ENCODE results near the gene MAD1L1. TPM values are rescaled to one million over a fixed set of nuclear protein-coding genes. Genes with fewer than 3 reads are reported as not detected.
A peak's percentile ranks its signal among the peaks of the same experiment; 100 is the strongest.

The MAD1L1 gene
- total RNA-seq, 2 experiments from 2014 or later = 58.3 to 65.3 TPM

DNA sequence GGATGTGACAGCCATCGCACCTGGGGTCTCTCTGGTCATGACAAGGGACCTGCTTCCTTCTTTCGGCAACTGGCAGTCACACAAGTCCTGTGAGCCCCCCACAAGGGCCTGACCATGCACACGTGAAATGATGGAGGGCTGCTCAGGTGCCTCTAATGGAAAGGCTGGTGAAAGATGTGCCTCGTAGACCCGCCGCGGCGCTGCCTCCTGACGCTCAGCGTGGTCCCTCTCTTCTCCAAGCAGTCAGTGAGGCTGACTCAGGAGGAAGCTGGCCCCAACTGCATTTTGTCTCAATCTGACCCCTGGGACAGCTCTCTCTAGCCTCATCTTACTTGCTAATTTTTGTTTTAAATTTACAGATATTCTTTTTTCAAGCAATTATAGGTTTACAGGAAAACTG, 100.9 kb downstream of the MAD1L1 start:
- DNase-seq (ENCODE audit: low spot score) = no peak
- no peaks in the 10 kb centered on the region for H4K20me1 ChIP-seq (ENCODE audit: insufficient read depth, low read length)
- no peak overlapping the region for H3K27ac ChIP-seq (ENCODE audit: low read depth, low read length, poor library complexity, severe bottlenecking)
- intact Hi-C loops (cut with micrococcal nuclease; ENCODE audit: unreplicated experiment) = no loop called here
- CTCF ChIA-PET (ENCODE audit: unreplicated experiment) = no interaction called here
- BruUV-seq (replicated peaks) = no TSS peak
- no peaks in the 10 kb centered on the region for H3K9me2 ChIP-seq (ENCODE audit: insufficient read depth, low read length)
- TF ChIP-seq CTCF (conservative IDR thresholded peaks at IDR 0.05; ENCODE audit: low read length) (no peak), EZH2phosphoT487 (IDR thresholded peaks at IDR 0.05; ENCODE audit: borderline replicate concordance, low read depth, low read length) (no peak)
- H2AFZ ChIP-seq (ENCODE audit: low read length) = no peak overlapping the region
- H3K79me2 ChIP-seq (ENCODE audit: insufficient read depth, low read depth, low read length) = no peaks in the 10 kb centered on the region
- H3K9me3 ChIP-seq (ENCODE audit: low read length) = no peaks in the 10 kb centered on the region
- no peak overlapping the region for H3K4me2 ChIP-seq (ENCODE audit: low read length)
- peaks cover 29% of the 10 kb centered on the region for H3K4me1 ChIP-seq (ENCODE audit: insufficient read depth, low read length, poor library complexity, severe bottlenecking)
- no peak overlapping the region for H3K4me3 ChIP-seq (ENCODE audit: low read depth, low read length, poor library complexity, severe bottlenecking)
- peaks cover 18% of the 10 kb centered on the region for H3K36me3 ChIP-seq (ENCODE audit: insufficient read depth, low read length)
- POLR2A ChIA-PET = interaction anchor here (0.6 kb wide), 1 partner anchor 468 kb away, joined by 3 read pairs; no protein-coding TSS in a partner anchor

GRCh38 chr7:2131341-2131740, 101.4 kb downstream of the MAD1L1 start:
- CTCF ChIA-PET (ENCODE audit: unreplicated experiment) = no interaction called here
- Histone ChIP-seq H2AFZ (ENCODE audit: low read length) (no peak overlapping the region), H3K36me3 (ENCODE audit: insufficient read depth, low read length) (peaks cover 14% of the 10 kb centered on the region), H3K27ac (ENCODE audit: low read depth, low read length, poor library complexity, severe bottlenecking) (no peak overlapping the region), H3K4me3 (ENCODE audit: low read depth, low read length, poor library complexity, severe bottlenecking) (no peak overlapping the region), H3K9me2 (ENCODE audit: insufficient read depth, low read length) (no peaks in the 10 kb centered on the region), H3K4me2 (ENCODE audit: low read length) (no peak overlapping the region), H4K20me1 (ENCODE audit: insufficient read depth, low read length) (no peaks in the 10 kb centered on the region), H3K9me3 (ENCODE audit: low read length) (no peaks in the 10 kb centered on the region), H3K4me1 (ENCODE audit: insufficient read depth, low read length, poor library complexity, severe bottlenecking) (peaks cover 29% of the 10 kb centered on the region), H3K79me2 (ENCODE audit: insufficient read depth, low read depth, low read length) (no peaks in the 10 kb centered on the region)
- POLR2A ChIA-PET = interaction anchor here (0.6 kb wide), 1 partner anchor 468 kb away, joined by 3 read pairs; no protein-coding TSS in a partner anchor
- no peak for DNase-seq (ENCODE audit: low spot score)
- intact Hi-C loops (cut with micrococcal nuclease; ENCODE audit: unreplicated experiment) = no loop called here
- no peak for TF ChIP-seq EZH2phosphoT487 (IDR thresholded peaks at IDR 0.05; ENCODE audit: borderline replicate concordance, low read depth, low read length)
- TF ChIP-seq CTCF (conservative IDR thresholded peaks at IDR 0.05; ENCODE audit: low read length) = no peak
- no TSS peak for BruUV-seq (replicated peaks)

- H3K9me3 ChIP-seq (ENCODE audit: low read length) = no peaks in the 10 kb centered on the region
- no peaks in the 10 kb centered on the region for H4K20me1 ChIP-seq (ENCODE audit: insufficient read depth, low read length)
- CTCF ChIA-PET (ENCODE audit: unreplicated experiment) = no interaction called here
- peaks cover 4% of the 10 kb centered on the region; the same call in 1 of the 2 replicates for H3K36me3 ChIP-seq (ENCODE audit: insufficient read depth, low read length)
- POLR2A ChIA-PET = interaction anchor here (1.0 kb wide), 1 partner anchor 18 kb away, joined by 3 read pairs; no protein-coding TSS in a partner anchor
- peak overlapping the region; percentile 65 for H3K4me2 ChIP-seq (ENCODE audit: low read length)
- no peak overlapping the region for H3K4me3 ChIP-seq (ENCODE audit: low read depth, low read length, poor library complexity, severe bottlenecking)
- H3K27ac ChIP-seq (ENCODE audit: low read depth, low read length, poor library complexity, severe bottlenecking) = peak overlapping the region; percentile 4
- no TSS peak for BruUV-seq (replicated peaks)
- intact Hi-C loops (cut with micrococcal nuclease; ENCODE audit: unreplicated experiment) = no loop called here
- TF ChIP-seq CTCF (conservative IDR thresholded peaks at IDR 0.05; ENCODE audit: low read length) = no peak
- TF ChIP-seq EZH2phosphoT487 (IDR thresholded peaks at IDR 0.05; ENCODE audit: borderline replicate concordance, low read depth, low read length) = no peak
- H3K79me2 ChIP-seq (ENCODE audit: insufficient read depth, low read depth, low read length) = no peaks in the 10 kb centered on the region
- no peak for DNase-seq (ENCODE audit: low spot score)
- H3K9me2 ChIP-seq (ENCODE audit: insufficient read depth, low read length) = no peaks in the 10 kb centered on the region
- H2AFZ ChIP-seq (ENCODE audit: low read length) = no peak overlapping the region
- H3K4me1 ChIP-seq (ENCODE audit: insufficient read depth, low read length, poor library complexity, severe bottlenecking) = peaks cover 29% of the 10 kb centered on the region
Measured at GRCh38 chr7:2130096-2130375, 102.7 kb downstream of the MAD1L1 start.

All from OCI-LY7 (cell line).